ENCODE measurements around the gene SLC6A19. TPM values are rescaled to one million over a fixed set of nuclear protein-coding genes. Genes with fewer than 3 reads are reported as not detected.

Gene SLC6A19
- total and polyA plus RNA-seq, 10 donors: under 0.01 to 0.50 TPM; not detected in 8

- H3K4me3 ChIP-seq: no peak overlapping the region
- no peak overlapping the region for H3K27ac ChIP-seq
- H3K36me3 ChIP-seq: no peaks in the 10 kb centered on the region
- WGBS, 5 donors: 86 to 91% (median 88%) methylated on average over 1 of the region's 1 CpG
- intact Hi-C loops (cut with DNase I; ENCODE audit: low total_unique reads): no loop called here
- no peaks in the 10 kb centered on the region for H3K4me1 ChIP-seq
- H3K27me3 ChIP-seq (replicated peaks in 1 of 7): peaks cover 0 to 4% (median 0%) of the 10 kb centered on the region in 7 donors
- TF ChIP-seq POLR2AphosphoS5 (IDR thresholded peaks at IDR 0.05) (no peak), CTCF (IDR thresholded peaks at IDR 0.05 in 8 of 11, conservative IDR thresholded peaks at IDR 0.05 in 3 of 11) (no peak), POLR2A (IDR thresholded peaks at IDR 0.05) (no peak)
- H3K9me3 ChIP-seq: peaks cover 2 to 44% (median 27%) of the 10 kb centered on the region in 8 donors
- no peak for DNase-seq
Measured at GRCh38 chr5:1262381-1262780, 61.0 kb downstream of the SLC6A19 start.

- Histone ChIP-seq H3K36me3 (no peaks in the 10 kb centered on the region), H3K27me3 (replicated peaks in 1 of 7) (peaks cover 0 to 4% (median 0%) of the 10 kb centered on the region in 7 donors), H3K4me3 (no peak overlapping the region), H3K9me3 (peaks cover 2 to 44% (median 27%) of the 10 kb centered on the region in 8 donors), H3K4me1 (no peaks in the 10 kb centered on the region), H3K27ac (no peak overlapping the region)
- no peak for DNase-seq
- WGBS, 5 donors: 90 to 98% (median 95%) methylated on average over 6 to 18 of the region's 18 CpGs
- TF ChIP-seq POLR2A (IDR thresholded peaks at IDR 0.05) (no peak), POLR2AphosphoS5 (IDR thresholded peaks at IDR 0.05) (no peak), CTCF (IDR thresholded peaks at IDR 0.05 in 8 of 11, conservative IDR thresholded peaks at IDR 0.05 in 3 of 11) (no peak)
- intact Hi-C loops (cut with DNase I; ENCODE audit: low total_unique reads): no loop called here
Measured at GRCh38 chr5:1264211-1264610, 62.8 kb downstream of the SLC6A19 start.

- DNase-seq: no peak
- Histone ChIP-seq H3K27me3 (replicated peaks in 1 of 7) (peaks cover 0 to 4% (median 0%) of the 10 kb centered on the region in 7 donors), H3K4me1 (no peaks in the 10 kb centered on the region), H3K9me3 (peaks cover 2 to 43% (median 27%) of the 10 kb centered on the region in 8 donors), H3K27ac (no peak overlapping the region), H3K4me3 (no peak overlapping the region), H3K36me3 (no peaks in the 10 kb centered on the region)
- WGBS, 5 donors: 76 to 81% (median 78%) methylated on average over 14 to 15 of the region's 15 CpGs
- no peak for TF ChIP-seq CTCF (IDR thresholded peaks at IDR 0.05 in 8 of 11, conservative IDR thresholded peaks at IDR 0.05 in 3 of 11)
- no peak for TF ChIP-seq POLR2A (IDR thresholded peaks at IDR 0.05)
- TF ChIP-seq POLR2AphosphoS5 (IDR thresholded peaks at IDR 0.05): no peak
- intact Hi-C loops (cut with DNase I; ENCODE audit: low total_unique reads): no loop called here
Measured at GRCh38 chr5:1265026-1265425, 63.6 kb downstream of the SLC6A19 start.

GRCh38 chr5:1265461-1266455, 64.4 kb downstream of the SLC6A19 start:
- Histone ChIP-seq H3K27me3 (replicated peaks in 1 of 7) (peaks cover 0 to 4% (median 0%) of the 10 kb centered on the region in 7 donors), H3K9me3 (peaks cover 2 to 36% (median 26%) of the 10 kb centered on the region in 8 donors), H3K27ac (no peak overlapping the region), H3K4me1 (no peaks in the 10 kb centered on the region), H3K4me3 (no peak overlapping the region), H3K36me3 (no peaks in the 10 kb centered on the region)
- DNase-seq: no peak
- intact Hi-C loops (cut with DNase I; ENCODE audit: low total_unique reads): no loop called here
- TF ChIP-seq CTCF (IDR thresholded peaks at IDR 0.05 in 8 of 11, conservative IDR thresholded peaks at IDR 0.05 in 3 of 11): no peak
- TF ChIP-seq POLR2AphosphoS5 (IDR thresholded peaks at IDR 0.05): no peak
- TF ChIP-seq POLR2A (IDR thresholded peaks at IDR 0.05): no peak
- 87 to 96% (median 91%) methylated on average over 30 to 40 of the region's 40 CpGs for WGBS, 5 donors
